Activated CD8-positive, alpha-beta memory T cell treated with anti-CD3 and anti-CD28 coated beads for 36 hours (primary cell): Measurements from ENCODE around the gene HMCN2. TPM values are rescaled to one million over a fixed set of nuclear protein-coding genes. Genes with fewer than 3 reads are reported as not detected.

ENCODE experiments used
- CTCF ChIA-PET: fragments of 350-600 bp; sonication (Branson Sonifier 250); formaldehyde crosslinking; loops from one replicate; lab custom pipeline; 2021; ENCODE audit warnings: antibody characterized with exemption; lab: Charles Lee
- POLR2A ChIA-PET: fragments of 350-600 bp; sonication (Branson Sonifier 250); formaldehyde crosslinking; loops from one replicate; lab custom pipeline; 2021; ENCODE audit warnings: antibody characterized with exemption; lab: Charles Lee
- total RNA-seq, 2 experiments: library from RNA; stranded (reverse); gene quantifications; one replicate each; pipeline ENCODE4 v1.2.3, GENCODE V29; 2021

HMCN2 gene
- total RNA-seq, 2 experiments from 2014 or later, result not detected

GRCh38 chr9:130446101-130446861 is 180.7 kb downstream of the HMCN2 start:
- POLR2A ChIA-PET, result no interaction called here

GRCh38 chr9:130447193-130447816 is 181.7 kb downstream of the HMCN2 start:
- ChIA-PET CTCF (interaction anchor here (1.0 kb wide), 1 partner anchor 14 kb away, joined by 3 read pairs; no protein-coding TSS in a partner anchor), POLR2A (interaction anchor here (0.6 kb wide), 1 partner anchor 571 kb away, joined by 4 read pairs; no protein-coding TSS in a partner anchor)

More at GRCh38 chr9:130446101-130446861, 180.7 kb downstream of the HMCN2 start:
- CTCF ChIA-PET, result interaction anchor here (0.6 kb wide), 2 partner anchors 208 to 1988 kb away, joined by 3 to 4 read pairs; no protein-coding TSS in a partner anchor

GRCh38 chr9:130448035-130448624 is 182.6 kb downstream of the HMCN2 start:
- ChIA-PET POLR2A (interaction anchor here (0.6 kb wide), 1 partner anchor 572 kb away, joined by 4 read pairs; no protein-coding TSS in a partner anchor), CTCF (interaction anchor here (1.0 kb wide), 1 partner anchor 15 kb away, joined by 3 read pairs; no protein-coding TSS in a partner anchor)

GRCh38 chr9:130448771-130449603 is 183.4 kb downstream of the HMCN2 start:
- POLR2A ChIA-PET, result no interaction called here
- CTCF ChIA-PET, result interaction anchor here (1.2 kb wide), 1 partner anchor 15 kb away, joined by 3 read pairs; no protein-coding TSS in a partner anchor

- ChIA-PET POLR2A (no interaction called here), CTCF (interaction anchor here (1.2 kb wide), 1 partner anchor 16 kb away, joined by 3 read pairs; no protein-coding TSS in a partner anchor)
Observed at GRCh38 chr9:130450344-130451003, 184.9 kb downstream of the HMCN2 start.

- POLR2A ChIA-PET, result no interaction called here
- CTCF ChIA-PET, result no interaction called here
Observed at GRCh38 chr9:130451004-130451390, 185.4 kb downstream of the HMCN2 start.

- ChIA-PET CTCF (no interaction called here), POLR2A (no interaction called here)
Observed at GRCh38 chr9:130451509-130452388, 186.2 kb downstream of the HMCN2 start.

GRCh38 chr9:130452835-130453234 is 187.3 kb downstream of the HMCN2 start:
- CTCF ChIA-PET, result interaction anchor here (2.0 kb wide), 1 partner anchor 230 kb away, joined by 7 read pairs; no protein-coding TSS in a partner anchor
- POLR2A ChIA-PET, result no interaction called here

- CTCF ChIA-PET, result interaction anchor here (2.0 kb wide), 1 partner anchor 229 kb away, joined by 7 read pairs; no protein-coding TSS in a partner anchor
- POLR2A ChIA-PET, result no interaction called here
Observed at GRCh38 chr9:130453487-130453886, 187.9 kb downstream of the HMCN2 start.

- ChIA-PET POLR2A (no interaction called here), CTCF (interaction anchor here (2.0 kb wide), 1 partner anchor 228 kb away, joined by 7 read pairs; no protein-coding TSS in a partner anchor)
Observed at GRCh38 chr9:130454096-130454811, 188.7 kb downstream of the HMCN2 start.

GRCh38 chr9:130454812-130455325 is 189.3 kb downstream of the HMCN2 start:
- CTCF ChIA-PET, result no interaction called here

GRCh38 chr9:130458027-130458803 is 192.7 kb downstream of the HMCN2 start:
- POLR2A ChIA-PET, result no interaction called here
- CTCF ChIA-PET, result interaction anchor here (7.4 kb wide), 1 partner anchor 223 kb away, joined by 53 read pairs; no protein-coding TSS in a partner anchor

More at GRCh38 chr9:130454812-130455325, 189.3 kb downstream of the HMCN2 start:
- POLR2A ChIA-PET, result no interaction called here

- ChIA-PET POLR2A (no interaction called here), CTCF (interaction anchor here (7.4 kb wide), 1 partner anchor 223 kb away, joined by 53 read pairs; no protein-coding TSS in a partner anchor)
Observed at GRCh38 chr9:130458804-130459067, 193.2 kb downstream of the HMCN2 start.

- POLR2A ChIA-PET, result no interaction called here
- CTCF ChIA-PET, result interaction anchor here (1.7 to 7.4 kb wide), 2 partner anchors 223 to 225 kb away, joined by 6 to 53 read pairs; no protein-coding TSS in a partner anchor
Observed at GRCh38 chr9:130459151-130459550, 193.6 kb downstream of the HMCN2 start.

GRCh38 chr9:130459941-130460669 is 194.5 kb downstream of the HMCN2 start:
- POLR2A ChIA-PET, result no interaction called here
- CTCF ChIA-PET, result interaction anchor here (0.6 to 7.4 kb wide), 7 partner anchors 39 to 571 kb away, joined by 3 to 53 read pairs (median 6); no protein-coding TSS in a partner anchor
